HEK293T (cell line): ENCODE data around the gene GTSE1.

Source experiments
- ARNT ChIP-seq: fragments of 450-650 bp; IDR thresholded peaks from 2 replicates; pipeline ENCODE4 v1.6.1; 2017; ENCODE audit warnings: mild to moderate bottlenecking
- ELF4 ChIP-seq: fragments of 450-650 bp; IDR thresholded peaks from 2 replicates; pipeline ENCODE4 v1.6.1; 2017; ENCODE audit warnings: antibody characterized with exemption
- FOXA1 ChIP-seq: fragments of 450-650 bp; IDR thresholded peaks from 2 replicates; pipeline ENCODE4 v1.6.1; 2016; ENCODE audit warnings: mild to moderate bottlenecking
- FOXK2 ChIP-seq: fragments of 450-650 bp; IDR thresholded peaks from 2 replicates; pipeline ENCODE4 v1.6.1; 2016; ENCODE audit warnings: mild to moderate bottlenecking
- SP1 ChIP-seq: fragments of 450-650 bp; IDR thresholded peaks from 2 replicates; pipeline ENCODE4 v1.6.1; 2017
- SUZ12 ChIP-seq: fragments of 450-650 bp; IDR thresholded peaks from 2 replicates; pipeline ENCODE4 v1.6.1; 2016; ENCODE audit warnings: mild to moderate bottlenecking
- TARDBP ChIP-seq: fragments of 450-650 bp; IDR thresholded peaks from 2 replicates; pipeline ENCODE4 v1.6.1; 2016
- ZNF384 ChIP-seq: fragments of 450-650 bp; IDR thresholded peaks from 2 replicates; pipeline ENCODE4 v1.6.1; 2016

DNA sequence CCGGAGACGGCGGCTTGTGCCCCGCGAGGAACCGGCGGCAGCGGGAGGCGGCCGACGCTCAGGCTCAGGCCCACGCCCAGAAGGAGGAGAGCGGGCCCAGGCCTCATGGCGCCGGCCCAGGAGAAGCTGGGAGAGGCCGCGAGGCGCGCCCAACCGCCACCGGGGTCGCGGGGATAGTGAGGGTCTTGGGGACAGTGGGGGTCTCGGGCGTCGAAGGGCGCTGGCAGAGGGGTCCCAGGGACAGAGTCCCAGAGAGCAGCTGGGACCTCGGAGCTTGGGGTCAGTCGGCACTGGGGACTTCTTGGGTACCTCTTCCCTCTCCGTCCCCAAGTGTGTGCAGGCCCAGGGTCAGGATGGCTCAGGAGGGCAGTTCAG, 33.5 kb upstream of the GTSE1 start, which contains the start of gene PKDREJ:
- TF ChIP-seq FOXA1 (no peak), SP1 (no peak), SUZ12 (no peak), ZNF384 (no peak), ELF4 (no peak), TARDBP (no peak), ARNT (no peak), FOXK2 (no peak)
